Neural progenitor cell (in vitro differentiated cells): Measurements from ENCODE around the gene CHFR.

Source experiments
- EZH2 ChIP-seq: fragments of 200-600 bp; sonication (generic); IDR thresholded peaks from 2 replicates; pipeline ENCODE4 v1.6.1; 2017; ENCODE audit warnings: antibody characterized with exemption, mild to moderate bottlenecking, moderate library complexity
- TF ChIP-seq, protein P1 (sequence below): fragments of 200-600 bp; sonication (generic); IDR thresholded peaks from 2 replicates; pipeline ENCODE4 v1.5.1; 2017; ENCODE audit warnings: antibody characterized with exemption, mild to moderate bottlenecking

DNA sequence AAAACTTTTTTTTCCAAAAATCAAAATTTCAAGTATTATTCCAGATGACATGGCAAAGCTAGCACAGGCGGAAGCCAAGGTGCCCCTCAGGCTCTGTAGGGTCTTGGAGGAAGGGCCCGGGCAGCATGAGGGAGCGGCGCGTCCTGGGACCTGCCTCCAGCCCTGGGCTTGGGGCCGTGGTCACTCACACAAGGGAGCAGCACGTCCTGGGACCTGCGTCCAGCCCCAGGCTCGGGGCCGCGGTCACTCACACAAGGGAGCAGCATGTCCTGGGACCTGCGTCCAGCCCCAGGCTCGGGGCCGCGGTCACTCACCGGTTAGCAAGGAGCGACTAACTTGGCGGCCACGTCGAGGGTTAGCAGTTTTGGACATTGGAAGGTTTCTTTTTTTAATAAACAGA lies 46.9 kb downstream of the CHFR start:
- TF ChIP-seq, protein P1, sequence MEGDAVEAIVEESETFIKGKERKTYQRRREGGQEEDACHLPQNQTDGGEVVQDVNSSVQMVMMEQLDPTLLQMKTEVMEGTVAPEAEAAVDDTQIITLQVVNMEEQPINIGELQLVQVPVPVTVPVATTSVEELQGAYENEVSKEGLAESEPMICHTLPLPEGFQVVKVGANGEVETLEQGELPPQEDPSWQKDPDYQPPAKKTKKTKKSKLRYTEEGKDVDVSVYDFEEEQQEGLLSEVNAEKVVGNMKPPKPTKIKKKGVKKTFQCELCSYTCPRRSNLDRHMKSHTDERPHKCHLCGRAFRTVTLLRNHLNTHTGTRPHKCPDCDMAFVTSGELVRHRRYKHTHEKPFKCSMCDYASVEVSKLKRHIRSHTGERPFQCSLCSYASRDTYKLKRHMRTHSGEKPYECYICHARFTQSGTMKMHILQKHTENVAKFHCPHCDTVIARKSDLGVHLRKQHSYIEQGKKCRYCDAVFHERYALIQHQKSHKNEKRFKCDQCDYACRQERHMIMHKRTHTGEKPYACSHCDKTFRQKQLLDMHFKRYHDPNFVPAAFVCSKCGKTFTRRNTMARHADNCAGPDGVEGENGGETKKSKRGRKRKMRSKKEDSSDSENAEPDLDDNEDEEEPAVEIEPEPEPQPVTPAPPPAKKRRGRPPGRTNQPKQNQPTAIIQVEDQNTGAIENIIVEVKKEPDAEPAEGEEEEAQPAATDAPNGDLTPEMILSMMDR: no peak
- no peak for TF ChIP-seq EZH2
